ENCODE results near the gene OR5K2.

GRCh38 chr3:98525494-98525893 is 28.0 kb downstream of the OR5K2 start:
- TF ChIP-seq, protein P1, sequence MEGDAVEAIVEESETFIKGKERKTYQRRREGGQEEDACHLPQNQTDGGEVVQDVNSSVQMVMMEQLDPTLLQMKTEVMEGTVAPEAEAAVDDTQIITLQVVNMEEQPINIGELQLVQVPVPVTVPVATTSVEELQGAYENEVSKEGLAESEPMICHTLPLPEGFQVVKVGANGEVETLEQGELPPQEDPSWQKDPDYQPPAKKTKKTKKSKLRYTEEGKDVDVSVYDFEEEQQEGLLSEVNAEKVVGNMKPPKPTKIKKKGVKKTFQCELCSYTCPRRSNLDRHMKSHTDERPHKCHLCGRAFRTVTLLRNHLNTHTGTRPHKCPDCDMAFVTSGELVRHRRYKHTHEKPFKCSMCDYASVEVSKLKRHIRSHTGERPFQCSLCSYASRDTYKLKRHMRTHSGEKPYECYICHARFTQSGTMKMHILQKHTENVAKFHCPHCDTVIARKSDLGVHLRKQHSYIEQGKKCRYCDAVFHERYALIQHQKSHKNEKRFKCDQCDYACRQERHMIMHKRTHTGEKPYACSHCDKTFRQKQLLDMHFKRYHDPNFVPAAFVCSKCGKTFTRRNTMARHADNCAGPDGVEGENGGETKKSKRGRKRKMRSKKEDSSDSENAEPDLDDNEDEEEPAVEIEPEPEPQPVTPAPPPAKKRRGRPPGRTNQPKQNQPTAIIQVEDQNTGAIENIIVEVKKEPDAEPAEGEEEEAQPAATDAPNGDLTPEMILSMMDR (IDR thresholded peaks at IDR 0.05), result no peak
- TF ChIP-seq, protein P2, sequence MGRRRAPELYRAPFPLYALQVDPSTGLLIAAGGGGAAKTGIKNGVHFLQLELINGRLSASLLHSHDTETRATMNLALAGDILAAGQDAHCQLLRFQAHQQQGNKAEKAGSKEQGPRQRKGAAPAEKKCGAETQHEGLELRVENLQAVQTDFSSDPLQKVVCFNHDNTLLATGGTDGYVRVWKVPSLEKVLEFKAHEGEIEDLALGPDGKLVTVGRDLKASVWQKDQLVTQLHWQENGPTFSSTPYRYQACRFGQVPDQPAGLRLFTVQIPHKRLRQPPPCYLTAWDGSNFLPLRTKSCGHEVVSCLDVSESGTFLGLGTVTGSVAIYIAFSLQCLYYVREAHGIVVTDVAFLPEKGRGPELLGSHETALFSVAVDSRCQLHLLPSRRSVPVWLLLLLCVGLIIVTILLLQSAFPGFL (CRISPR knock-in tag; IDR thresholded peaks at IDR 0.05; ENCODE audit: borderline replicate concordance), result no peak
- TF ChIP-seq ATF2 (CRISPR knock-in tag; IDR thresholded peaks at IDR 0.05; ENCODE audit: borderline replicate concordance, low read depth), result no peak
- no peak for TF ChIP-seq STAT6 (CRISPR knock-in tag; conservative IDR thresholded peaks at IDR 0.05; ENCODE audit: low read depth)
- TF ChIP-seq FOXP1 (CRISPR knock-in tag; IDR thresholded peaks at IDR 0.05; ENCODE audit: borderline replicate concordance), result no peak

All from WTC11 (cell line).